B cell (primary cell): ENCODE data around the gene THAP5. TPM values are rescaled to one million over a fixed set of nuclear protein-coding genes. Genes with fewer than 3 reads are reported as not detected.

Source experiments
- ATAC-seq: fragments of 200-7000 bp; cut with Tn5 transposase; one replicate; pipeline ENCODE4 v1.10.0; 2021; ENCODE audit warnings: low read depth, mild to moderate bottlenecking, moderate number of reproducible peaks, moderate library complexity
- CTCF ChIA-PET: fragments of 350-600 bp; sonication (Branson Sonifier 250); formaldehyde crosslinking; loops from one replicate; lab custom pipeline; 2021; ENCODE audit warnings: antibody characterized with exemption, inconsistent platforms; lab: Charles Lee
- POLR2A ChIA-PET: fragments of 350-600 bp; sonication (Branson Sonifier 250); formaldehyde crosslinking; loops from one replicate; lab custom pipeline; 2021; ENCODE audit warnings: antibody characterized with exemption; lab: Charles Lee
- DNase-seq: peaks from one replicate; pipeline ENCODE4 v3.0.0; 2013
- H2AFZ ChIP-seq: 2 replicates; pipeline ENCODE4 v1.6.1; 2012; ENCODE audit warnings: mild to moderate bottlenecking, low read depth, low read length; ENCODE audit not compliant: insufficient read depth, poor library complexity, severe bottlenecking
- H3K27ac ChIP-seq, 2 donors: 1 replicate in 1 of 2; 2 replicates in 1 of 2; pipeline ENCODE4 v1.5.1; 2012 to 2013; ENCODE audit warnings: low read length in 2 of 2, mild to moderate bottlenecking in 2 of 2, moderate library complexity in 1 of 2
- H3K27me3 ChIP-seq, 4 experiments: fragments of 200-600 bp in 1 of 4; sonication (generic) in 1 of 4; replicated peaks in 1 of 4; 1 replicate in 2 of 4; 2 replicates in 2 of 4; pipeline versions ENCODE4 v1.6.1 to v1.7.0; 2013 to 2016; ENCODE audit warnings: low read length in 3 of 4, mild to moderate bottlenecking in 2 of 4, mixed read lengths in 1 of 4, moderate library complexity in 1 of 4; ENCODE audit not compliant: insufficient read depth in 4 of 4, control insufficient read depth in 3 of 4; ENCODE audit errors: control extremely low read depth in 1 of 4
- H3K36me3 ChIP-seq, 2 experiments: replicated peaks in 1 of 2; 1 replicate in 1 of 2; 2 replicates in 1 of 2; pipeline versions ENCODE4 v1.6.1 to v1.7.1; 2013; ENCODE audit warnings: low read length in 1 of 2; ENCODE audit not compliant: insufficient read depth in 2 of 2, control insufficient read depth in 1 of 2; ENCODE audit errors: control extremely low read depth in 1 of 2, extremely low read depth in 1 of 2
- H3K4me1 ChIP-seq, 2 donors: fragments of 200-600 bp in 1 of 2; sonication (generic) in 1 of 2; 1 replicate in 1 of 2; 2 replicates in 1 of 2; pipeline versions ENCODE4 v1.5.1 to v1.6.1; 2013 to 2017; ENCODE audit warnings: low read length in 2 of 2; ENCODE audit not compliant: control insufficient read depth in 2 of 2, insufficient read depth in 2 of 2
- H3K4me2 ChIP-seq: replicated peaks from 2 replicates; pipeline ENCODE3; 2012; ENCODE audit warnings: mild to moderate bottlenecking, low read depth, low read length; ENCODE audit not compliant: poor library complexity, severe bottlenecking
- H3K4me3 ChIP-seq, 5 experiments: fragments of 200-600 bp in 1 of 5; sonication (generic) in 1 of 5; 1 replicate in 3 of 5; 2 replicates in 2 of 5; pipeline versions ENCODE4 v1.5.1 to v1.7.0; 2011 to 2016; ENCODE audit warnings: low read length in 4 of 5, mild to moderate bottlenecking in 4 of 5, low read depth in 2 of 5, control low read depth in 1 of 5, moderate library complexity in 1 of 5; ENCODE audit not compliant: insufficient read depth in 1 of 5; ENCODE audit errors: control extremely low read depth in 1 of 5, extremely low read depth in 1 of 5
- H3K79me2 ChIP-seq: fragments of 200-600 bp; sonication (generic); one replicate; pipeline ENCODE4 v1.6.0; 2016; ENCODE audit warnings: low read length; ENCODE audit not compliant: control insufficient read depth, insufficient read depth
- H3K9ac ChIP-seq: fragments of 200-600 bp; sonication (generic); 2 replicates; pipeline ENCODE4 v1.6.1; 2017; ENCODE audit warnings: mild to moderate bottlenecking, low read length, moderate library complexity
- H3K9me3 ChIP-seq, 3 donors: one replicate each; pipeline versions ENCODE4 v1.6.1 to v1.7.1; 2013; ENCODE audit warnings: low read length in 2 of 3; ENCODE audit not compliant: control insufficient read depth in 2 of 3, insufficient read depth in 1 of 3; ENCODE audit errors: control extremely low read depth in 1 of 3
- H4K20me1 ChIP-seq: 2 replicates; pipeline ENCODE4 v1.6.0; 2012; ENCODE audit warnings: mild to moderate bottlenecking, low read length; ENCODE audit not compliant: insufficient read depth, control insufficient read depth, poor library complexity, severe bottlenecking
- H3K27ac Mint-ChIP-seq: one replicate; pipeline ENCODE4 v1.8.0; 2021; ENCODE audit warnings: mixed read lengths
- H3K27me3 Mint-ChIP-seq: one replicate; pipeline ENCODE4 v1.8.0; 2021; ENCODE audit warnings: mixed read lengths
- H3K4me1 Mint-ChIP-seq: one replicate; pipeline ENCODE4 v1.8.0; 2021; ENCODE audit warnings: mixed read lengths
- H3K4me3 Mint-ChIP-seq: one replicate; pipeline ENCODE4 v1.8.0; 2021; ENCODE audit warnings: mixed read lengths
- H3K9me3 Mint-ChIP-seq: one replicate; pipeline ENCODE4 v1.8.0; 2022; ENCODE audit warnings: mixed read lengths; ENCODE audit not compliant: insufficient read depth
- EZH2 ChIP-seq: IDR thresholded peaks from 2 replicates; pipeline ENCODE4 v1.6.1; 2012; ENCODE audit warnings: borderline replicate concordance, low read depth, mild to moderate bottlenecking, moderate library complexity, low read length; ENCODE audit not compliant: insufficient read depth, poor library complexity, severe bottlenecking
- WGBS: methylation state at CpG from one replicate; pipeline ENCODE4 v1.1.5; 2013; ENCODE audit warnings: missing lambda C conversion rate; ENCODE audit not compliant: insufficient coverage; 5-methylcytosine and 5-hydroxymethylcytosine counted together
- intact Hi-C: fragments of 100-400 bp; cut with micrococcal nuclease; formaldehyde crosslinking; loops from one replicate; pipeline ENCODE4 v1.10.0; 2022
- polyA plus RNA-seq: library from polyadenylated mRNA; depleted of rRNA; stranded (reverse); fragments of >200 nt; gene quantifications from 2 replicates; pipeline ENCODE4 v1.2.3, GENCODE V29; 2012
- total RNA-seq, 2 donors: library from RNA; stranded (reverse); fragments of 120-200 nt in 1 of 2; gene quantifications; 1 replicate in 1 of 2; 2 replicates in 1 of 2; pipeline versions ENCODE4 v1.2.3 to v1.2.4, GENCODE V29; 2013 to 2022
- TF ChIP-seq, protein P1 (sequence below): fragments of 200-600 bp; IDR thresholded peaks from one replicate; pipeline ENCODE4 v1.8.0; 2022; ENCODE audit warnings: antibody characterized with exemption, mild to moderate bottlenecking

Gene THAP5
- total and polyA plus RNA-seq, 2 donors (not counting 1 experiment from before 2014, with no cell fraction given): 9.3 to 49.0 TPM

DNA sequence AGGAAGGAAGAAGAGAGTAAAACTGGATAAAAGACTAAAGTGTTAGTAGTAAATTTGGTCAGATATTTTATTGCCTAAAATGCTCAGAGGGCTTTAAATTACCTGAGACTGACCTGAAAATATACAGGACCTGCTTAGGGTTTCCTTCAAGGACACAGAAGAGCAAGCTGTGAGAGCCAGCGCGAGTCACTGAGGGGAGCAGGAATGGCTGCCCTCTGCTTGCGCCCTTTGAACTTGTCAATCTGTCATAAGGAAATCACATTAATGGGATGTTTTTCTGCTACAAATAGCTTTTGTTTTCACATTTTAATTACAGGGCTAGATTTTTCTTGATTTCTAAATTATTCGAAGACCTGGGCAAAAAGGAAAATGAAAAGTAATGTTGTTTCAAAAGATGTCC is 27.1 kb upstream of the THAP5 start:
- Histone ChIP-seq H2AFZ (peak overlapping the region; percentile 27), H3K27me3 (peaks cover 0 to 5% (median 1%) of the 10 kb centered on the region in 4 experiments), H3K9me3 (no peaks in the 10 kb centered on the region), H3K27ac (no peak overlapping the region), H3K9ac (no peak overlapping the region), H3K36me3 (no peaks in the 10 kb centered on the region), H3K4me3 (no peak overlapping the region), H3K79me2 (no peaks in the 10 kb centered on the region), H3K4me1 (no peaks in the 10 kb centered on the region), H4K20me1 (no peaks in the 10 kb centered on the region), H3K4me2 (peak overlapping the region; percentile 19)
- no peak for TF ChIP-seq EZH2
- TF ChIP-seq, protein P1, sequence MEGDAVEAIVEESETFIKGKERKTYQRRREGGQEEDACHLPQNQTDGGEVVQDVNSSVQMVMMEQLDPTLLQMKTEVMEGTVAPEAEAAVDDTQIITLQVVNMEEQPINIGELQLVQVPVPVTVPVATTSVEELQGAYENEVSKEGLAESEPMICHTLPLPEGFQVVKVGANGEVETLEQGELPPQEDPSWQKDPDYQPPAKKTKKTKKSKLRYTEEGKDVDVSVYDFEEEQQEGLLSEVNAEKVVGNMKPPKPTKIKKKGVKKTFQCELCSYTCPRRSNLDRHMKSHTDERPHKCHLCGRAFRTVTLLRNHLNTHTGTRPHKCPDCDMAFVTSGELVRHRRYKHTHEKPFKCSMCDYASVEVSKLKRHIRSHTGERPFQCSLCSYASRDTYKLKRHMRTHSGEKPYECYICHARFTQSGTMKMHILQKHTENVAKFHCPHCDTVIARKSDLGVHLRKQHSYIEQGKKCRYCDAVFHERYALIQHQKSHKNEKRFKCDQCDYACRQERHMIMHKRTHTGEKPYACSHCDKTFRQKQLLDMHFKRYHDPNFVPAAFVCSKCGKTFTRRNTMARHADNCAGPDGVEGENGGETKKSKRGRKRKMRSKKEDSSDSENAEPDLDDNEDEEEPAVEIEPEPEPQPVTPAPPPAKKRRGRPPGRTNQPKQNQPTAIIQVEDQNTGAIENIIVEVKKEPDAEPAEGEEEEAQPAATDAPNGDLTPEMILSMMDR: no peak
- H3K4me1 Mint-ChIP-seq: no peaks in the 10 kb centered on the region
- DNase-seq: no peak
- no peaks in the 10 kb centered on the region for H3K9me3 Mint-ChIP-seq
- no peak for ATAC-seq
- WGBS: 83% methylated on average over 1 of the region's 4 CpGs
- H3K27me3 Mint-ChIP-seq: peaks cover 29% of the 10 kb centered on the region
- intact Hi-C loops: no loop called here
- H3K4me3 Mint-ChIP-seq: no peak overlapping the region
- POLR2A ChIA-PET: no interaction called here
- CTCF ChIA-PET: no interaction called here
- no peak overlapping the region for H3K27ac Mint-ChIP-seq

DNA sequence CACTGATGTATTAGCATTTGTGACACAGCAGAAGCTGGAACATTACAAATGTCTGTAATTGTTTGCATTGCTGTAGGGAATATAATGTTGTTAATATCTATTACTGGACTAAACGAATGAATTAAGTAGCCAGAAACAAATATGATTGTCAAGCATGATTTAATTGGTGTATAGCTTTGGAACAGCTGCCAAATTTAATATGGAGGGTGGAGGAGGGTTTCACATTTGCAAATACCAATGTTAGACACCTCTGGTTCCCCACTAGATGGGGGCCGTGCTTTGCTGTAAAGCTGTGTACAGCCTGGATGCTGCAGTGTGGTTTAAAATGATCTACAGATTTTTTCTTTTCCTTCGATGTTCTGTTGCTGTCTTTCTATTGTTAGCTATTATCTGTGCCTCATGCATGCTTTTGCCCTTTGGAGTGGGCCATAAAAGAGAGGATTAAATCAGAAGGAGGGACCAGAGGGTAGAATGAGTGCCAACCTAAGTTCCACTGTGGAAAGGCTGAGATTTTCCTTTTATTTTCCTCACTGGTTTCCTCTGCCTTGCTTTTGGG is 23.2 kb upstream of the THAP5 start:
- no peaks in the 10 kb centered on the region for H3K36me3 ChIP-seq
- H3K79me2 ChIP-seq: no peaks in the 10 kb centered on the region
- Mint-ChIP-seq H3K4me1 (no peaks in the 10 kb centered on the region), H3K4me3 (no peak overlapping the region), H3K9me3 (no peaks in the 10 kb centered on the region), H3K27me3 (peaks cover 4% of the 10 kb centered on the region), H3K27ac (no peak overlapping the region)
- WGBS: 100% methylated on average over 3 of the region's 3 CpGs
- no peaks in the 10 kb centered on the region for H3K9me3 ChIP-seq
- DNase-seq: no peak
- H3K4me3 ChIP-seq: no peak overlapping the region
- no peaks in the 10 kb centered on the region for H3K4me1 ChIP-seq
- CTCF ChIA-PET: interaction anchor here (0.6 to 1.3 kb wide), 3 partner anchors 67 to 96 kb away, joined by 3 to 5 read pairs (median 3); no protein-coding TSS in a partner anchor
- H4K20me1 ChIP-seq: no peaks in the 10 kb centered on the region
- H3K27ac ChIP-seq: no peak overlapping the region
- H3K27me3 ChIP-seq: no peaks in the 10 kb centered on the region
- intact Hi-C loops: no loop called here
- no peak overlapping the region for H2AFZ ChIP-seq
- no peak overlapping the region for H3K4me2 ChIP-seq
- no peak for ATAC-seq
- TF ChIP-seq, protein P1: no peak
- TF ChIP-seq EZH2: no peak
- no peak overlapping the region for H3K9ac ChIP-seq
- POLR2A ChIA-PET: no interaction called here
